Measurements from ENCODE around the gene RNLS.

RNLS gene

DNA sequence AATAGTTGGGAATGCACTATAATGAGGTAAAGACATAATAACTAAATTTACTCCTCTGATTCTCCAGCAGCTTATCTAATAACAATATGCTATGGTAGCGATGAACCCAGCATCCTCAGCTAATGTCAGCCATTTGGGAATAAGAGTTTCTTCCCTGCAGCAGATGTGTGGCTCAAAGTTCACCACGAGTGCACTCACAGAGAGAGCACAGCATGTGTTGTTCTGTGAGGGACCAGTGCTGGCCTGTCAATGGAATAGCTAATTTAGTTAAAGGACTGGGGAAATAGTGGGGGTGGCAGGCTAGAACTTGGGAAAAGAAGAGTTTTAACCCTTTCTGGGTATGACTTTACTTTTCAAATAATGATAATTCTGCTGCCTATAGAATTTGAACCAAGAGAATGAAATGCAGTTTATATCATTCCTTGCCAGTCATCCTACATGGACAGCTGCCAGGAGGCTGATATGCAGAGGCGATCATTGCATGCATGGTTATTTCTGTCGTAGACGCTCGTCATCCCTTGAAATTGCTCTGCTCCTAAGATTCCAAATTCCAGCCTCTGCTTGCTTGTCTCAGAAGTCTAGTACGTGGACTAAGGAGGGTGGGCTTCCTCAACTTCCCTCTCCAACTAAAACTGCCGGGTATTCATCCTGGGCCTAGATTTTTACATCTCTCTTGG, 355.6 kb downstream of the RNLS start:
- no peak for DNase-seq (ENCODE audit: low spot score)
- TF ChIP-seq, protein P1, sequence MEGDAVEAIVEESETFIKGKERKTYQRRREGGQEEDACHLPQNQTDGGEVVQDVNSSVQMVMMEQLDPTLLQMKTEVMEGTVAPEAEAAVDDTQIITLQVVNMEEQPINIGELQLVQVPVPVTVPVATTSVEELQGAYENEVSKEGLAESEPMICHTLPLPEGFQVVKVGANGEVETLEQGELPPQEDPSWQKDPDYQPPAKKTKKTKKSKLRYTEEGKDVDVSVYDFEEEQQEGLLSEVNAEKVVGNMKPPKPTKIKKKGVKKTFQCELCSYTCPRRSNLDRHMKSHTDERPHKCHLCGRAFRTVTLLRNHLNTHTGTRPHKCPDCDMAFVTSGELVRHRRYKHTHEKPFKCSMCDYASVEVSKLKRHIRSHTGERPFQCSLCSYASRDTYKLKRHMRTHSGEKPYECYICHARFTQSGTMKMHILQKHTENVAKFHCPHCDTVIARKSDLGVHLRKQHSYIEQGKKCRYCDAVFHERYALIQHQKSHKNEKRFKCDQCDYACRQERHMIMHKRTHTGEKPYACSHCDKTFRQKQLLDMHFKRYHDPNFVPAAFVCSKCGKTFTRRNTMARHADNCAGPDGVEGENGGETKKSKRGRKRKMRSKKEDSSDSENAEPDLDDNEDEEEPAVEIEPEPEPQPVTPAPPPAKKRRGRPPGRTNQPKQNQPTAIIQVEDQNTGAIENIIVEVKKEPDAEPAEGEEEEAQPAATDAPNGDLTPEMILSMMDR (IDR thresholded peaks at IDR 0.05; ENCODE audit: borderline replicate concordance, control extremely low read depth, extremely low read depth, insufficient read depth, missing control alignments) = no peak
- in situ Hi-C loops (cut with MboI; ENCODE audit: low sequenced_read_pairs, unreplicated experiment) = no loop called here

DNA sequence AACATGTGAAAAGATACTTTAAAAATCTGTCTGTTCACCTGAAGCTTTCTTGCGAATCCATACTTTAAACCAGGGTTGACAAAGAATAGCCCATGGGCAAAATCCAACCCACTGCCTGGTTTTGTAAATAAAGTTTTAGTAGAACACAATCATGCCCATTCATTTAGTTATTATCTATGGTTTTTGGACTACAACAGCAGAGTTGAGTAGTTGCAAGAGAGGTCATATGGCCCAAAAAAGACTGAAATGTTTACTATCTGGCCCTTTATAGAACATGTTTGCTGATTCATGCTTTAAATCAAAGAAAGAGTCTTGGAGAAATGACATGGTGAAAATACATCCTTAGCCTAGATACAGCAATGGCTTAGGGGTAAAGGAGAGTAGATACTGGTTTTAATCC, 356.2 kb downstream of the RNLS start:
- no peak for DNase-seq (ENCODE audit: low spot score)
- TF ChIP-seq, protein P1 (IDR thresholded peaks at IDR 0.05; ENCODE audit: borderline replicate concordance, control extremely low read depth, extremely low read depth, insufficient read depth, missing control alignments) = no peak
- in situ Hi-C loops (cut with MboI; ENCODE audit: low sequenced_read_pairs, unreplicated experiment) = no loop called here

DNA sequence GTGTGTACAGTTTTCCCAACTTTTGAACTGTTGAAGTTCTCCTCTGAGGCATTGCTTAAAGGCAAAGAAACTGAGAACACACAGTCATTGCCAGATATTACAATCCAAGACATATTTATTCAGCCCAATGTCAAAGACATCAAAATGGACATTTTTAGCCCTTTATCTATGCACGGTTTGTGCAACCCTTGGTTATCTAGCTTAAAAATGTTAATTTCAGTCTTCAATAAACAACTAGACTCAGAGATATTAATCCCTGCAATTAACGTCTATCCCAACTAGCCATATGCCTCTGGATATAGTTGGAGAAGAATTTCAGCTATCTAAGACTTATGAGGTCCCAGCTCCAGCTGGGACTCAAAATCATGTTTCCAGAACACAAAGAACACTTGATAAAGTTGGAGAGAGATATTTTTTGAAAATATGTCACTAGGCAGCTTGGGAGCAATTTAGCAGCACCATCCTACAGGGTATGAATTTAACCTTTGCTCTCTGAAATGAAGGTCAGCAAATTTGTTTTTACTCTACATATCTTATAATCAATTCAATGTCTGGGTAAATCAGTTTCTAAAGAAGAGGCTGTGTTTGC, 357.0 kb downstream of the RNLS start:
- TF ChIP-seq, protein P1 (IDR thresholded peaks at IDR 0.05; ENCODE audit: borderline replicate concordance, control extremely low read depth, extremely low read depth, insufficient read depth, missing control alignments) = no peak
- in situ Hi-C loops (cut with MboI; ENCODE audit: low sequenced_read_pairs, unreplicated experiment) = no loop called here
- no peak for DNase-seq (ENCODE audit: low spot score)
